SW480 (cell line): ENCODE measurements around the gene OLIG3.

Experiments
- DNase-seq: peaks from one replicate; pipeline ENCODE4 v3.0.0-alpha.2; 2016; ENCODE audit warnings: low spot score

Gene OLIG3

DNA sequence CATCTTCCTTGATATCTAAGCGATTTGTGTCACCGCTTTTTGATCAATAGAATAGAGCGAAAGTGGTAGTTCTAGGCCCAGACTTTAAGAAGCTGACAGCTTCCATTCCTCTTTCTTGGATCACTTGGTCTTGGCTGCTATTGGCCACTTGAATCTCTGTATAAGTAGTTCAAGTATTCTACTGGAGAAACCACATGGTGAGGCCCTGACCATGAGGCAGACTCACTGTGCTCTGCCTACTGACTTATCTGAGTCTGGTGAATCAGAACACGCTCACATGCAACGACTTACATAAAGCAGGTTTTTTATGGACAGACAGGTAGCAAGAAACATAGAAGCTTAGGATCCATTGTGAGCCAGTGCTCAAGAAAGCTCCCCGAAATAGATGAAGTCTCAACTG is 27.0 kb downstream of the OLIG3 start:
- DNase-seq: no peak

DNA sequence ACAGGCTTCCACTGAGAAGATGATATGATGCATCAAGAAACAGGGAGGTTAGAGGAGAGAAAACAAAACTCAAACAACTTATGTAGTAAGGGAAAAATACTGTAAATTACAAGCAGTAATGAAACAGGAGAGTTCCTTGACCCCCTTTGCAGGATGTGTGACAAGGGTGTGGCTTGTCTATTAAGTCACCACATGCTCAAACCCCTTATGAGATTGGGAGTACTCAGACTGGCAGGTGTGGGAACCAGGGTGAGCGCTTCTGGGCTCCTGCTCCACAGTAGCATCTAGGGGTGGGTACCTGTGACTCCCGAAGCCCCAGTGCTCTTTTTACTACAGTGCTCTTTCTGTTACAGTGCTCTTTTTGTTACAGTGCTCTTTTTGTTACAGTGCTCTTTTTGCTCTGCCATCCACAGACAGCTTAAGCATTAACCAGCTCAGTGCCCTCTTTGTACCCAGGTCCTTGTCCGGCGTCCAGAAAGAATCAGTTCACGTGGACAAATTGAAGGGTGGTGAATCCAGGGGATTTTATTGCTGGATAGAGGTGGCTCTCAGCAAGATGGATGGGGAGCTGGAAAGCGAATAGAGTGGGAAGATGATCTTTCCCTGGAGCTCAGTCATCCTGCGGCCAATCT is 28.7 kb downstream of the OLIG3 start:
- no peak for DNase-seq

- DNase-seq: no peak
Observed at GRCh38 chr6:137452333-137452894, 41.8 kb downstream of the OLIG3 start.

DNA sequence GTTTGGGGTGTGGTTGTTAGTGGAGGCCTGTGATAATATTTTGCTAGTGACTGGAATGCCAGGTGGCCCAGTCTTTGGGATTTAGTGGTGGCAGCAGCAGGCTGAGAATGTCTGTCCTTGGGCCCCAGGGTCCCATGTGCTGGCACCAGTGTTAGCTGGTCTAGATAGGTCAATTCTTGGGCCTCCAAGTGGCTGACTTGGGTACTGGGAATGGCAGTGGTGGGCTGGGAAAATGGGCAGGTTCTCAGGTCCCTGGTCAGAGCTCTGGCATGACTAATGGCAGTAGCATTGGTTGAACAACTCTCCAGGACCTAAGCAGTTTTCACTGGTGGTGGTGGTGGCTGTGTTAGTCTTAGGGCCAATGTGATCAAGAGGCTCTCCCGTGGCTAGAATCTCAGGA is 50.3 kb downstream of the OLIG3 start:
- DNase-seq: no peak
